ENCODE results near the gene SIRT7. TPM values are rescaled to one million over a fixed set of nuclear protein-coding genes. Genes with fewer than 3 reads are reported as not detected.

Gene SIRT7
- total RNA-seq, 1 experiment from 2014 or later = 51.6 TPM

GRCh38 chr17:81890447-81891302 lies 27.3 kb downstream of the SIRT7 start:
- intact Hi-C loops (cut with micrococcal nuclease) = loop anchor here (1.0 kb wide), 1 partner anchor 21 kb away; the partner anchor contains the start of gene PCYT2
- H3K4me1 ChIP-seq (ENCODE audit: insufficient read depth, low read length) = peaks cover 40% of the 10 kb centered on the region
- ATAC-seq = no peak

GRCh38 chr17:81889602-81890001 lies 28.4 kb downstream of the SIRT7 start:
- peaks cover 12% of the 10 kb centered on the region for H3F3A ChIP-seq (ENCODE audit: low read length, unreplicated experiment)
- ChIA-PET CTCF (interaction anchor here (0.7 kb wide), 1 partner anchor 19 kb away, joined by 3 read pairs; no protein-coding TSS in a partner anchor), POLR2A (ENCODE audit: unreplicated experiment) (no interaction called here)
- peaks cover 82% of the 10 kb centered on the region for H3K79me2 ChIP-seq (ENCODE audit: low read length)
- DNase-seq (no peak), ATAC-seq (no peak)
- H3K36me3 ChIP-seq (ENCODE audit: low read depth, low read length) = peaks cover 55% of the 10 kb centered on the region
- BruUV-seq (replicated peaks) = no TSS peak
- peak overlapping the region; percentile 100 for H3K4me2 ChIP-seq (ENCODE audit: low read length)
- TF ChIP-seq CTCF (conservative IDR thresholded peaks at IDR 0.05; ENCODE audit: low read depth, low read length) (no peak), EZH2 (IDR thresholded peaks at IDR 0.05; ENCODE audit: low read length, unreplicated experiment) (no peak), EZH2phosphoT487 (IDR thresholded peaks at IDR 0.05; ENCODE audit: borderline replicate concordance, low read length) (no peak)
- no peaks in the 10 kb centered on the region for H3K9me3 ChIP-seq (ENCODE audit: low read length)
- H3K27me3 ChIP-seq (ENCODE audit: low read length) = no peaks in the 10 kb centered on the region
- intact Hi-C loops (cut with micrococcal nuclease) = no loop called here
- no peak overlapping the region for H2AFZ ChIP-seq (ENCODE audit: low read length)
- H3K4me3 ChIP-seq (ENCODE audit: low read length) = peak overlapping the region; percentile 99
- H4K20me1 ChIP-seq (ENCODE audit: low read length) = peaks cover 30% of the 10 kb centered on the region
- H3K9ac ChIP-seq (ENCODE audit: low read length) = peak overlapping the region; percentile 98
- no peaks in the 10 kb centered on the region for H3K9me2 ChIP-seq (replicated peaks; ENCODE audit: low read length)
- peaks cover 45% of the 10 kb centered on the region for H3K4me1 ChIP-seq (ENCODE audit: insufficient read depth, low read length)
- peak overlapping the region; percentile 58; the same call in 1 of the 2 replicates for H3K27ac ChIP-seq (ENCODE audit: low read length)

More at GRCh38 chr17:81890447-81891302, 27.3 kb downstream of the SIRT7 start:
- H3K4me2 ChIP-seq (ENCODE audit: low read length) = peak overlapping the region; percentile 100
- H3K79me2 ChIP-seq (ENCODE audit: low read length) = peaks cover 79% of the 10 kb centered on the region
- H3K27ac ChIP-seq (ENCODE audit: low read length) = peak overlapping the region; percentile 58
- ChIA-PET POLR2A (ENCODE audit: unreplicated experiment) (no interaction called here), CTCF (no interaction called here)
- TF ChIP-seq EZH2 (IDR thresholded peaks at IDR 0.05; ENCODE audit: low read length, unreplicated experiment) (no peak), CTCF (conservative IDR thresholded peaks at IDR 0.05; ENCODE audit: low read depth, low read length) (no peak), EZH2phosphoT487 (IDR thresholded peaks at IDR 0.05; ENCODE audit: borderline replicate concordance, low read length) (no peak)
- H3K9ac ChIP-seq (ENCODE audit: low read length) = peak overlapping the region; percentile 98
- DNase-seq = no peak
- H2AFZ ChIP-seq (ENCODE audit: low read length) = no peak overlapping the region
- H3K4me3 ChIP-seq (ENCODE audit: low read length) = peak overlapping the region; percentile 99
- H4K20me1 ChIP-seq (ENCODE audit: low read length) = peaks cover 25% of the 10 kb centered on the region
- H3F3A ChIP-seq (ENCODE audit: low read length, unreplicated experiment) = peaks cover 12% of the 10 kb centered on the region
- BruUV-seq (replicated peaks) = TSS peak; percentile 39
- no peaks in the 10 kb centered on the region for H3K27me3 ChIP-seq (ENCODE audit: low read length)
- no peaks in the 10 kb centered on the region for H3K9me3 ChIP-seq (ENCODE audit: low read length)
- H3K36me3 ChIP-seq (ENCODE audit: low read depth, low read length) = peaks cover 50% of the 10 kb centered on the region
- no peaks in the 10 kb centered on the region for H3K9me2 ChIP-seq (replicated peaks; ENCODE audit: low read length)

Data from PC-3 (cell line).